ENCODE results near the gene FGFBP1. TPM values are rescaled to one million over a fixed set of nuclear protein-coding genes. Genes with fewer than 3 reads are reported as not detected.

Gene FGFBP1
- total and polyA plus RNA-seq, 9 of the 15 experiments (the other 6 are each of a cell fraction or from before 2014, with no cell fraction given) = not detected

GRCh38 chr4:15961781-15962510, 23.4 kb upstream of the FGFBP1 start:
- Histone ChIP-seq H3K79me2 (ENCODE audit: control insufficient read depth, insufficient read depth, low read length) (no peaks in the 10 kb centered on the region), H3K27ac (ENCODE audit: extremely low read depth, low read depth, low read length) (no peak overlapping the region), H3K9ac (ENCODE audit: insufficient read depth in 1 of 2, low read depth in 2 of 2, low read length in 2 of 2) (no peak overlapping the region), H3K4me3 (no peak overlapping the region), H3K9me3 (replicated peaks; ENCODE audit: control insufficient read depth, insufficient read depth, low read depth, low read length) (no peaks in the 10 kb centered on the region), H3K36me3 (ENCODE audit: control insufficient read depth, insufficient read depth, low read length) (no peaks in the 10 kb centered on the region), H3K4me2 (ENCODE audit: insufficient read depth, low read length) (no peak overlapping the region), H3K4me1 (replicated peaks in 1 of 2; ENCODE audit: control insufficient read depth in 2 of 2, insufficient read depth in 2 of 2, low read length in 2 of 2) (peaks cover 0 to 5% of the 10 kb centered on the region in 2 experiments; a peak in 1 of 5 replicates), H4K20me1 (replicated peaks; ENCODE audit: control insufficient read depth, insufficient read depth, low read length) (no peaks in the 10 kb centered on the region), H3K9me1 (ENCODE audit: control insufficient read depth, insufficient read depth, low read length) (no peaks in the 10 kb centered on the region), H2AFZ (ENCODE audit: low read depth, low read length) (no peak overlapping the region), H3K27me3 (ENCODE audit: control insufficient read depth in 2 of 2, insufficient read depth in 2 of 2, low read length in 2 of 2) (peaks cover 0 to 11% of the 10 kb centered on the region in 2 experiments; a peak in 3 of 5 replicates)
- DNase-seq (ENCODE audit: extremely low read depth in 1 of 4, low spot score in 3 of 4) = no peak
- ATAC-seq = no peak
- intact Hi-C loops (cut with micrococcal nuclease) (loop anchor here (5.0 kb wide), 1 partner anchor 40 kb away; no protein-coding TSS in a partner anchor), in situ Hi-C loops (cut with MboI) (no loop called here)
- ChIA-PET POLR2A (no interaction called here), CTCF (ENCODE audit: low intra/inter-chr PET ratio) (no interaction called here)
- FAIRE-seq = no peak
- no TSS peak for BruUV-seq (replicated peaks)
- 1% methylated on average over 16 of the region's 16 CpGs for WGBS (ENCODE audit: insufficient coverage, low coverage, missing lambda C conversion rate)
- TF ChIP-seq SMAD2 (IDR thresholded peaks at IDR 0.05; ENCODE audit: low read depth, low read length) (no peak), SMAD1 (IDR thresholded peaks at IDR 0.05; ENCODE audit: low read depth, low read length, partially characterized antibody) (no peak), ZNF134 (CRISPR knock-in tag; conservative IDR thresholded peaks at IDR 0.05) (no peak), POLR2B (IDR thresholded peaks at IDR 0.05; ENCODE audit: low read depth, partially characterized antibody) (no peak), NR2C1 (IDR thresholded peaks at IDR 0.05) (no peak), NR2C1 (tag; IDR thresholded peaks at IDR 0.05) (no peak), ZNF717 (CRISPR knock-in tag; IDR thresholded peaks at IDR 0.05) (no peak), TEAD2 (tag; IDR thresholded peaks at IDR 0.05) (no peak), ZNF589 (CRISPR knock-in tag; IDR thresholded peaks at IDR 0.05; ENCODE audit: low read depth) (no peak), SIN3B (IDR thresholded peaks at IDR 0.05; ENCODE audit: low read depth) (no peak), JUND (IDR thresholded peaks at IDR 0.05; ENCODE audit: borderline replicate concordance, low read depth, low read length) (no peak), JUND (tag; IDR thresholded peaks at IDR 0.05; ENCODE audit: borderline replicate concordance, low read depth, low read length) (no peak), ZC3H4 (CRISPR knock-in tag; IDR thresholded peaks at IDR 0.05; ENCODE audit: borderline replicate concordance) (no peak), ELK3 (CRISPR knock-in tag; IDR thresholded peaks at IDR 0.05) (no peak), OTX1 (CRISPR knock-in tag; IDR thresholded peaks at IDR 0.05) (no peak), ZNF75A (CRISPR knock-in tag; IDR thresholded peaks at IDR 0.05) (no peak), DIDO1 (tag; IDR thresholded peaks at IDR 0.05; ENCODE audit: low read depth) (no peak), HOMEZ (CRISPR knock-in tag; IDR thresholded peaks at IDR 0.05) (no peak), KLF1 (tag; IDR thresholded peaks at IDR 0.05) (no peak), FOSL1 (tag; conservative IDR thresholded peaks at IDR 0.05) (no peak)
- TF ChIP-seq, protein P1, sequence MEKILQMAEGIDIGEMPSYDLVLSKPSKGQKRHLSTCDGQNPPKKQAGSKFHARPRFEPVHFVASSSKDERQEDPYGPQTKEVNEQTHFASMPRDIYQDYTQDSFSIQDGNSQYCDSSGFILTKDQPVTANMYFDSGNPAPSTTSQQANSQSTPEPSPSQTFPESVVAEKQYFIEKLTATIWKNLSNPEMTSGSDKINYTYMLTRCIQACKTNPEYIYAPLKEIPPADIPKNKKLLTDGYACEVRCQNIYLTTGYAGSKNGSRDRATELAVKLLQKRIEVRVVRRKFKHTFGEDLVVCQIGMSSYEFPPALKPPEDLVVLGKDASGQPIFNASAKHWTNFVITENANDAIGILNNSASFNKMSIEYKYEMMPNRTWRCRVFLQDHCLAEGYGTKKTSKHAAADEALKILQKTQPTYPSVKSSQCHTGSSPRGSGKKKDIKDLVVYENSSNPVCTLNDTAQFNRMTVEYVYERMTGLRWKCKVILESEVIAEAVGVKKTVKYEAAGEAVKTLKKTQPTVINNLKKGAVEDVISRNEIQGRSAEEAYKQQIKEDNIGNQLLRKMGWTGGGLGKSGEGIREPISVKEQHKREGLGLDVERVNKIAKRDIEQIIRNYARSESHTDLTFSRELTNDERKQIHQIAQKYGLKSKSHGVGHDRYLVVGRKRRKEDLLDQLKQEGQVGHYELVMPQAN (IDR thresholded peaks at IDR 0.05; ENCODE audit: borderline replicate concordance) = no peak
